ENCODE results near the gene ABCB6.
"Not testable (repeated sequence)": the region's sequence is repeated elsewhere in the genome, so short reads cannot be mapped to it uniquely, and the experiment has no call there.

The ABCB6 gene

GRCh38 chr2:219218732-219219701, at the start of gene ABCB6:
Gene ABCB6 (minus strand): TSS chr2:219218958. CDS start chr2:219218673, 285 bp downstream.
- peak; percentile 92 for DNase-seq

- DNase-seq = no peak
Measured at GRCh38 chr2:219268294-219268693, 49.5 kb upstream of the ABCB6 start.

GRCh38 chr2:219266886-219267285, 48.1 kb upstream of the ABCB6 start:
- DNase-seq = no peak

GRCh38 chr2:219266232-219266631, 47.5 kb upstream of the ABCB6 start:
- DNase-seq = no peak

- DNase-seq = no peak
Measured at GRCh38 chr2:219261024-219261855, 42.5 kb upstream of the ABCB6 start.

- DNase-seq = not testable (repeated sequence)
Measured at GRCh38 chr2:219258942-219259341, 40.2 kb upstream of the ABCB6 start.

GRCh38 chr2:219254590-219255201, 35.9 kb upstream of the ABCB6 start:
- peak; percentile 38 for DNase-seq

GRCh38 chr2:219253753-219254589, 35.2 kb upstream of the ABCB6 start, which contains the start of gene TUBA4A:
Gene TUBA4A (minus strand): TSS chr2:219253918. CDS start chr2:219253858, 60 bp downstream.
- peak; percentile 97 for DNase-seq

GRCh38 chr2:219252900-219253752, 34.4 kb upstream of the ABCB6 start, which contains the start of gene TUBA4B:
Gene TUBA4B (plus strand): TSS chr2:219253243. CDS start chr2:219253408, 165 bp downstream.
- peak; percentile 57 for DNase-seq

- DNase-seq = peak; percentile 58
Measured at GRCh38 chr2:219252570-219252899, 33.8 kb upstream of the ABCB6 start.

GRCh38 chr2:219252084-219252483, 33.3 kb upstream of the ABCB6 start:
- peak; percentile 65 for DNase-seq

- no peak for DNase-seq
Measured at GRCh38 chr2:219251656-219252055, 32.9 kb upstream of the ABCB6 start.

GRCh38 chr2:219250049-219250781, 31.5 kb upstream of the ABCB6 start:
- DNase-seq = peak; percentile 15

GRCh38 chr2:219249203-219249980, 30.6 kb upstream of the ABCB6 start:
- DNase-seq = peak; percentile 87

- no peak for DNase-seq
Measured at GRCh38 chr2:219248845-219249202, 30.1 kb upstream of the ABCB6 start.

- peak; percentile 80 for DNase-seq
Measured at GRCh38 chr2:219247678-219248642, 29.2 kb upstream of the ABCB6 start.

- DNase-seq = no peak
Measured at GRCh38 chr2:219246559-219246958, 27.8 kb upstream of the ABCB6 start.

GRCh38 chr2:219245899-219246230, 27.1 kb upstream of the ABCB6 start:
- DNase-seq = peak; percentile 20

All from CD4-positive, alpha-beta T cell treated with Interleukin-17A for 4 hours (primary cell).